Fibroblast of lung (primary cell): ENCODE data around the gene GTF3A. TPM values are rescaled to one million over a fixed set of nuclear protein-coding genes. Genes with fewer than 3 reads are reported as not detected.

Source experiments
- DNase-seq, 2 donors: peaks; one replicate each; pipeline versions ENCODE4 v3.0.0 to v3.0.0-alpha.2; 2010; ENCODE audit warnings: low read depth in 2 of 2
- H2AFZ ChIP-seq: 2 replicates; pipeline ENCODE4 v1.5.1; 2012; ENCODE audit warnings: low read length, control low read depth, inconsistent platforms
- H3K27ac ChIP-seq: 2 replicates; pipeline ENCODE4 v1.5.1; 2011; ENCODE audit warnings: low read length, control low read depth; ENCODE audit not compliant: insufficient read depth
- H3K27me3 ChIP-seq: 2 replicates; pipeline ENCODE4 v1.5.1; 2011; ENCODE audit warnings: mild to moderate bottlenecking, low read length; ENCODE audit not compliant: control insufficient read depth, insufficient read depth
- H3K36me3 ChIP-seq: 2 replicates; pipeline ENCODE4 v1.5.1; 2011; ENCODE audit warnings: low read length; ENCODE audit not compliant: control insufficient read depth, insufficient read depth
- H3K4me1 ChIP-seq: 2 replicates; pipeline ENCODE4 v1.5.1; 2011; ENCODE audit warnings: low read length; ENCODE audit not compliant: control insufficient read depth, insufficient read depth; ENCODE audit errors: extremely low read depth
- H3K4me2 ChIP-seq: 2 replicates; pipeline ENCODE4 v1.5.1; 2011; ENCODE audit warnings: low read length, control low read depth; ENCODE audit not compliant: insufficient read depth; ENCODE audit errors: extremely low read depth
- H3K4me3 ChIP-seq, 4 experiments: fragments of 200-600 bp in 1 of 4; sonication (generic) in 1 of 4; replicated peaks in 1 of 4; 2 replicates each; pipeline ENCODE4 v1.5.1; 2011 to 2016; ENCODE audit warnings: low read length in 4 of 4, low read depth in 3 of 4, mild to moderate bottlenecking in 3 of 4, control low read depth in 2 of 4, inconsistent platforms in 1 of 4, mixed read lengths in 1 of 4; ENCODE audit not compliant: insufficient read depth in 1 of 4; ENCODE audit errors: control extremely low read depth in 1 of 4
- H3K79me2 ChIP-seq: 2 replicates; pipeline ENCODE4 v1.5.1; 2012; ENCODE audit warnings: mild to moderate bottlenecking, low read length, inconsistent platforms; ENCODE audit not compliant: control insufficient read depth, insufficient read depth
- H3K9ac ChIP-seq: 2 replicates; pipeline ENCODE4 v1.5.1; 2011; ENCODE audit warnings: mild to moderate bottlenecking, low read length, control low read depth; ENCODE audit not compliant: insufficient read depth
- H3K9me3 ChIP-seq: 2 replicates; pipeline ENCODE4 v1.5.1; 2012; ENCODE audit warnings: low read depth, low read length; ENCODE audit not compliant: control insufficient read depth, insufficient read depth
- H4K20me1 ChIP-seq: 2 replicates; pipeline ENCODE4 v1.5.1; 2011; ENCODE audit warnings: low read length; ENCODE audit not compliant: control insufficient read depth, insufficient read depth; ENCODE audit errors: extremely low read depth
- CTCF ChIP-seq, 2 donors: IDR thresholded peaks in 1 of 2; conservative IDR thresholded peaks in 1 of 2; 1 replicate in 1 of 2; 2 replicates in 1 of 2; pipeline ENCODE4 v1.5.1; 2011 to 2012; ENCODE audit warnings: low read length in 2 of 2, control low read depth in 1 of 2, inconsistent platforms in 1 of 2, low read depth in 1 of 2, mild to moderate bottlenecking in 1 of 2
- EZH2 ChIP-seq: IDR thresholded peaks from 2 replicates; pipeline ENCODE4 v1.5.1; 2012; ENCODE audit warnings: low read length, control low read depth, mild to moderate bottlenecking; ENCODE audit errors: missing control alignments
- polyA plus RNA-seq, 2 donors: library from polyadenylated mRNA; depleted of rRNA in 1 of 2; stranded (reverse) in 1 of 2; unstranded in 1 of 2; fragments of >200 nt; gene quantifications; 2 replicates each; pipeline ENCODE4 v1.2.1, GENCODE V29; 2011 to 2012; ENCODE audit warnings: missing spikeins in 1 of 2
- total RNA-seq: library from RNA; depleted of rRNA; stranded (reverse); fragments of >200 nt; gene quantifications from 2 replicates; pipeline ENCODE4 v1.2.1, GENCODE V29; 2014

GTF3A gene
- total and polyA plus RNA-seq, 2 donors (not counting 1 experiment from before 2014, with no cell fraction given) = 98.6 to 126 TPM

DNA sequence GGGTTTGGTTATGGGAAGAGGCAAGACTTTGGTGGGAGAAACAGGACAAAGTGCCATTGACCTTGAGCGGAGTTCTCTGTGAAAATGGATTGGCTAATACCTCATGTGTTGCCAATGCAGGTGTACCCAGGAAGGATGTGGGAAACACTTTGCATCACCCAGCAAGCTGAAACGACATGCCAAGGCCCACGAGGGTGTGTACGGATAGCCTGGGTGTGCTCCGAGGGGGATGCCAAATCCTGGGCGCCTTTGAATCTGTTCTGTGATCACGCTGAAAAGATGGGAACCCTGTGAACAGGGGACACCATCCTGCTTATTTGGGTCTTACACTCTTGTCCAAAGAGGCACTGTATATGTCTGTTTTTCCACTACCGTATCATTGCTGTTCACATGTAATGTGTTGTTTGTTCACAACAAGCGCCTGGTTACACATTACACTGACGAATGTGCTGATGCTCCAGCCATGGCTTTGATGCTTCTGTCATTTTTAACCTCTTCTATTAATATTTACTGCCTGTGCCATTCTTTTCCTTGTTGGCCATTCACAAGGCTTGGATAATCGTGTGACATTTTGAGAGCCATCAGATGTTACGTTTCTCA, 8.3 kb downstream of the GTF3A start:
- H4K20me1 ChIP-seq = no peaks in the 10 kb centered on the region
- no peaks in the 10 kb centered on the region for H3K79me2 ChIP-seq
- H3K27me3 ChIP-seq = no peaks in the 10 kb centered on the region
- H3K9ac ChIP-seq = no peak overlapping the region
- H3K36me3 ChIP-seq = peaks cover 19% of the 10 kb centered on the region
- TF ChIP-seq EZH2 = no peak
- no peak for TF ChIP-seq CTCF (conservative IDR thresholded peaks at IDR 0.05 in 1 of 2, IDR thresholded peaks at IDR 0.05 in 1 of 2; ENCODE audit: low read depth in 1 of 2, low read length in 2 of 2)
- no peak overlapping the region for H3K27ac ChIP-seq
- DNase-seq = no peak
- H3K4me2 ChIP-seq = no peak overlapping the region
- H3K9me3 ChIP-seq = no peaks in the 10 kb centered on the region
- no peak overlapping the region for H3K4me3 ChIP-seq
- no peaks in the 10 kb centered on the region for H3K4me1 ChIP-seq
- H2AFZ ChIP-seq = no peak overlapping the region

DNA sequence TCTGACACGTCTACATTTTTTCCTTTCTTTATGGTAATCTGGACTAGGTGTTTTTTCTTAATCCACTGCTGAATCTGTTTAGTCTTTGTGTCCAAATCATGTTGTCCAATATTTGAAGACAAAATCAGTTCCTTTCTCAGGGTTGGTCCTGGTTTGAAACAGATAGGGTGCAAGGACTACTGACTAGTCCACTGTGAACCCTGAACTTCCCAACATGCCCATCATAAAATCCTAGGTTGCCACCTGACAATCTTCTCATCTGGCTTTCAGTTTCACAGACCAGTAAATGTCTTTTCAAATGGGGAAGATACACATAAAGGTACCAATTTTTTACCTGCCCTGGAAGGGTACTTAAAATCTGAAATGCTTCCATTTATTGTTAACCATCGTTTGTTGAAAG, 12.7 kb downstream of the GTF3A start:
- TF ChIP-seq CTCF (conservative IDR thresholded peaks at IDR 0.05 in 1 of 2, IDR thresholded peaks at IDR 0.05 in 1 of 2; ENCODE audit: low read depth in 1 of 2, low read length in 2 of 2) = no peak
- Histone ChIP-seq H3K79me2 (no peaks in the 10 kb centered on the region), H3K9me3 (no peaks in the 10 kb centered on the region), H3K4me2 (no peak overlapping the region), H4K20me1 (no peaks in the 10 kb centered on the region), H3K27ac (no peak overlapping the region), H3K4me3 (no peak overlapping the region), H3K9ac (no peak overlapping the region), H3K27me3 (no peaks in the 10 kb centered on the region), H2AFZ (no peak overlapping the region), H3K4me1 (no peaks in the 10 kb centered on the region), H3K36me3 (peaks cover 13% of the 10 kb centered on the region)
- no peak for DNase-seq

- H3K4me2 ChIP-seq = no peak overlapping the region
- no peak overlapping the region for H2AFZ ChIP-seq
- no peaks in the 10 kb centered on the region for H4K20me1 ChIP-seq
- no peaks in the 10 kb centered on the region for H3K27me3 ChIP-seq
- no peaks in the 10 kb centered on the region for H3K79me2 ChIP-seq
- TF ChIP-seq CTCF (conservative IDR thresholded peaks at IDR 0.05 in 1 of 2, IDR thresholded peaks at IDR 0.05 in 1 of 2; ENCODE audit: low read depth in 1 of 2, low read length in 2 of 2) = no peak
- TF ChIP-seq EZH2 = no peak
- H3K9me3 ChIP-seq = no peaks in the 10 kb centered on the region
- H3K4me1 ChIP-seq = no peaks in the 10 kb centered on the region
- no peak overlapping the region for H3K9ac ChIP-seq
- no peak for DNase-seq
- peaks cover 8% of the 10 kb centered on the region for H3K36me3 ChIP-seq
- H3K4me3 ChIP-seq = no peak overlapping the region
- H3K27ac ChIP-seq = no peak overlapping the region
Observed at GRCh38 chr13:27440408-27440807, 16.0 kb downstream of the GTF3A start.
